HG03342 (cell line): ENCODE measurements around the gene BATF2.

ENCODE experiments used
- ATAC-seq: cut with Tn5 transposase; IDR thresholded peaks from one replicate; pipeline ENCODE4 v1.9.1; 2021; ENCODE audit warnings: mild to moderate bottlenecking, moderate library complexity; ENCODE audit not compliant: unreplicated experiment

Gene BATF2

DNA sequence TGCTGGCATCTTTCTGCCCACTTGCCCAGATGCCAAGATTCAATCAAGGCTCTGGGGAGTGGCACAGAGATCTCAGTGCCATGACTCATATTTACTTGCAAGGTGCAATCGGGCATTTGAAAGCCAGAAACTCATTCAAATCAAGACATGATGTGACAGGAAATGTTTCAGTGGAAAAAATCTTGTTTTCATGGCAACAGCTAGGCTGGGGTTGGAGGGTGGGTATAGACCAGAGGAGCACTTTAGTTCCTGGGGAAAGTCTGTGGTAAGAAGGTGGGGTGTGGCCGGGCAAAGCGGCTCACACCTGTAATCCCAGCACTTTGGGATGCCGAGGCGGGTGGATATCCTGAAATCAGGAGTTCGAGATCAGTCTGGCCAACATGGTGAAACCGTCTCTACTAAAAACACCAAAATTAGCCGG, 26.0 kb downstream of the BATF2 start:
- ATAC-seq = no peak

DNA sequence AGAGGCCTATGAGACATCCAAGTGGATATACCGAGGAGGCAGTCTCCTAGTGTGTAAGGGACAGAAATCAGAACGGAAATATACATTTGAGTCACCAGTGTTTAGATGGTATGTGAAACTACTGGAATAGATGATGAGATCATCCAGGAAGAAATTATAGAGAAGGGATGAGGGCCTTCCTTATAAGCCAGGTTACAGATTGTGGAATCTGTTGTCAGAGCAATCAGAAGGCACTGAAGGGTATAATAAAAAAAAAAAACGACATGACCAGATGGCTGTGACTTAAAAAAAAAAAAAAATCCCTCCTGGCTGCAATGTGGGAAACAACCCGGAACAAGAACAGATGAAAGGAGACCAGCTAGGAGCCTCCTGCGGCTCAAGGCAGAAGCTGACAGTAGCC, 27.6 kb downstream of the BATF2 start:
- no peak for ATAC-seq

- no peak for ATAC-seq
Observed at GRCh38 chr11:64967375-64967774, 29.4 kb downstream of the BATF2 start.

DNA sequence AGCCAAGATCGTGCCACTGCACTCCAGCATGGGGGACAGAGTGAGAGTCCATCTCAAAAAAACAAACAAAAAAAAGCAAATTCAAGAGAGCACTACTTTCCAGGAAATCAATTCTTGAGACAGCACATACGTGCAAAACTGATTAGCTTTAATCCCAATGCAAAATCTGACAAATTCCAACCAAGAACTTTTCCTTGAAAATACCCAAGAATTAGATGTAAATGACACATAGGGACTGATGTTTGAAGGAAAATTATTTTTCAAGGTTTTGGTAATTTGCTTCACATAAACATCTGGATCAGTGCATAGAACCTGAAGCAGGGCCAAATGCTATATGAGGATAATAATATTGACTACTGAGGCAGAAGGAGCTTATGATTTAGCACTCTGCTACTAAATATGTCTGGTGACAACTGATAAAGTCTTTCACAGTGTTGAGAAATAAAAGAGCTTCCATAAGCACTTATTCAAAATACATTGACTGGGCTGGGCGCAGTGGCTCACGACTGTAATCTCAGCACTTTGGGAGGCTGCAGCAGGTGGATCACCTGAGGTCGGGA, 33.6 kb downstream of the BATF2 start:
- ATAC-seq = no peak

DNA sequence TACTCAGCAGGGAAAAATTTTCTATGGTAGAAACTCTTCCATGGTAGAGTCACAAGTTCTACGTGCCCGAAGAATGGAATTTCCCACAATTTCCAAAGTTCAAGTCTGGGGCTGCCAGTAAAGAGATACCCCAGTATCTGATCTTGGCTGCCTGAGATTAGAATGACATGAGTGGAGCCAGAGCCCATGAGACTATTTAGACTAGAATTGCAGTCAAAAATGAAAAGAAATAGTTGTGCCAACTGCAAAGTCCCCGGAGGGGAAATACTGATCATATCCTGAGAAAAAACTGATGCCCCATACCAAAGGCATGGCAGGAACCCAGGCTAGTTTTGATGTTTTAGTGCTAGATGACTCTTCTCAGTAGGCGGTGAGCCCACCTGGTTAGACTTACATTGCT, 36.1 kb downstream of the BATF2 start:
- ATAC-seq = no peak

- ATAC-seq = no peak
Observed at GRCh38 chr11:64959498-64959897, 37.3 kb downstream of the BATF2 start.

GRCh38 chr11:64954201-64954600, 42.6 kb downstream of the BATF2 start:
- no peak for ATAC-seq

- ATAC-seq = no peak
Observed at GRCh38 chr11:64951529-64951928, 45.2 kb downstream of the BATF2 start.

GRCh38 chr11:64947208-64947814, 49.5 kb downstream of the BATF2 start:
- ATAC-seq = no peak
